Duodenal mucosa (tissue), 2 donors: ENCODE data around the gene LRRK2.

ENCODE experiments used
- H3K27ac ChIP-seq: one replicate; pipeline ENCODE4 v1.7.0; 2013; ENCODE audit warnings: low read depth, low read length
- H3K27me3 ChIP-seq, 2 donors: one replicate each; pipeline ENCODE4 v1.7.0; 2013; ENCODE audit warnings: low read length in 2 of 2, control low read depth in 1 of 2; ENCODE audit not compliant: insufficient read depth in 2 of 2, control insufficient read depth in 1 of 2
- H3K36me3 ChIP-seq, 2 donors: one replicate each; pipeline ENCODE4 v1.7.0; 2013; ENCODE audit warnings: low read length in 2 of 2, control low read depth in 1 of 2; ENCODE audit not compliant: insufficient read depth in 2 of 2, control insufficient read depth in 1 of 2
- H3K4me1 ChIP-seq, 2 donors: one replicate each; pipeline ENCODE4 v1.7.0; 2013; ENCODE audit warnings: low read length in 2 of 2, control low read depth in 1 of 2; ENCODE audit not compliant: insufficient read depth in 2 of 2, control insufficient read depth in 1 of 2
- H3K4me3 ChIP-seq, 2 donors: one replicate each; pipeline ENCODE4 v1.7.0; 2013; ENCODE audit warnings: low read length in 2 of 2, low read depth in 1 of 2
- H3K9ac ChIP-seq, 2 donors: one replicate each; pipeline ENCODE4 v1.7.0; 2013; ENCODE audit warnings: low read length in 2 of 2, low read depth in 1 of 2
- H3K9me3 ChIP-seq, 2 donors: one replicate each; pipeline ENCODE4 v1.7.0; 2013; ENCODE audit warnings: low read length in 2 of 2, control low read depth in 1 of 2; ENCODE audit not compliant: control insufficient read depth in 1 of 2

The LRRK2 gene

DNA sequence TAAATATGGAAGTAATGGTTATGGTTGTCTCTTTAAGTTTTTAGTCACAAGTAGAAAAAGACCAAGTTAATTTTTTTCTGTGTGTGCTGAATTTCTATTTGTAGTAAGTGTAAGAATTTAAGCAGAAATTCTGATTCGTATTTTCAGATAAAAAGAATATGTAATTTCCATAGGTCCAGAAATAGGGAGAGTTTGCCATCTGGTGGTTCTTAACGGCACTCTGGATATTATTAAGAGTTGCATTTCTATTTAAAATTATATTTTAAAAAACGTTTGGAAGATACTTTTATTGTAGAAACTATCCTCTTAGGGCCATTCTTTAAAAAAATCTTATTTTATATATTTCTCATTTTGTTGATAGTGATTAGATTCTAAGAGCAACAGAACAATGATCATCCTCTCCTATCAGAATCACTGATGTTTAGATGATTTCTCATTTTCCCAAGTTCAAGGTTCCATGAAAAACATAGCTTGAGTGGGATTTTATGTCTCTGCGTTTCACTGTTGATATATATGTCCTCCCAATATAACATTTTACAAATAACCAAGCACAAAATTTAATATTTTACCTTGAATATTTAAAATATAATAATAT lies 88.3 kb downstream of the LRRK2 start:
- no peaks in the 10 kb centered on the region for H3K4me1 ChIP-seq
- no peaks in the 10 kb centered on the region for H3K27me3 ChIP-seq
- H3K27ac ChIP-seq: no peak overlapping the region
- H3K36me3 ChIP-seq: no peaks in the 10 kb centered on the region
- H3K4me3 ChIP-seq: no peak overlapping the region
- H3K9me3 ChIP-seq: no peaks in the 10 kb centered on the region
- H3K9ac ChIP-seq: no peak overlapping the region

DNA sequence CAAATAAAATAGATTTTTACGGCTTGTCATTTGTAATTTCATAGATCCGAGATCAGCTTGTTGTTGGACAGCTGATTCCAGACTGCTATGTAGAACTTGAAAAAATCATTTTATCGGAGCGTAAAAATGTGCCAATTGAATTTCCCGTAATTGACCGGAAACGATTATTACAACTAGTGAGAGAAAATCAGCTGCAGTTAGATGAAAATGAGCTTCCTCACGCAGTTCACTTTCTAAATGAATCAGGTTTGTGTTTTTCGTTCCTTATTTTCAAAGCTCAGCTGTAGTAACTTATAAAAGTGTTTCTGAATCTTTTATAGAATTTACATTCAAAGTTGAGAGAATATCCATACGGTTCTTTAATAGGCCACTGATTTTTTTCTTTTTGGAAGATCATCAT lies 89.1 kb downstream of the LRRK2 start:
- no peak overlapping the region for H3K27ac ChIP-seq
- no peaks in the 10 kb centered on the region for H3K9me3 ChIP-seq
- no peak overlapping the region for H3K4me3 ChIP-seq
- H3K4me1 ChIP-seq: no peaks in the 10 kb centered on the region
- no peaks in the 10 kb centered on the region for H3K36me3 ChIP-seq
- no peak overlapping the region for H3K9ac ChIP-seq
- H3K27me3 ChIP-seq: no peaks in the 10 kb centered on the region

DNA sequence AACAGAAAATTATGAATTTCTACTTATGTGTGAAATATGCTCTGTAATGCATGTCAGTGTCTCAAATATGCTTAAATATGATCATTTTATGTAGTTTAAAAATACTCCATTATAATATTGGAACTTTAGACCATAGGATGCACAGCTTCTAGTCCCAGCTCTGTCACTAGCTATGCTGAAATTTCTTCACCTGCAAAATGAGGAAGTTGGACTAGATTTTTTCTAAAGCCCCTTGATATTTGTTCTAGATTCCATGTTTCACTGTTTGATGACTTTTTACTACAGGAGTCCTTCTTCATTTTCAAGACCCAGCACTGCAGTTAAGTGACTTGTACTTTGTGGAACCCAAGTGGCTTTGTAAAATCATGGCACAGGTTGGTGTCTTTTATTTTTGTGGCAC lies 90.1 kb downstream of the LRRK2 start:
- Histone ChIP-seq H3K9me3 (no peaks in the 10 kb centered on the region), H3K36me3 (no peaks in the 10 kb centered on the region), H3K27me3 (no peaks in the 10 kb centered on the region), H3K4me1 (no peaks in the 10 kb centered on the region), H3K27ac (no peak overlapping the region), H3K9ac (no peak overlapping the region), H3K4me3 (no peak overlapping the region)

DNA sequence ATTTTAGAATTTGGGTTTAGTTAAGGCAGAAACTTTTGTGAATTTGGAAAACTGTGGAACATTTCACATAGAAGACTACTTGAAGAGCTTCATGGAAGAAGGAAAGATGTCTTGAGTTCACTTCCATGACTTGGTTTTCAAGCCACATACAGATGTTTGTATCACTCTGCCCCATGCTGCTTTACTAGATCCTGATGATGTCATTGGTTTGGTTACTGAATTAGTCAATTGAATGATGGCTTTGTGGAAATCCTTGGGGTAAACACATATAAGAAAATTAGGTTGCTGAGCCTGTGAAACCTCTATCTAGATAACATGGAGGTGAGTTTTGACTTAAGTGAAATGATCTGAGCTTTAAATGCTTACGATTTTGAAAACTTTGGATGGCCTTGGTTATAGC lies 90.6 kb downstream of the LRRK2 start:
- no peak overlapping the region for H3K9ac ChIP-seq
- no peak overlapping the region for H3K4me3 ChIP-seq
- H3K27me3 ChIP-seq: no peaks in the 10 kb centered on the region
- H3K4me1 ChIP-seq: no peaks in the 10 kb centered on the region
- H3K27ac ChIP-seq: no peak overlapping the region
- no peaks in the 10 kb centered on the region for H3K9me3 ChIP-seq
- H3K36me3 ChIP-seq: no peaks in the 10 kb centered on the region

DNA sequence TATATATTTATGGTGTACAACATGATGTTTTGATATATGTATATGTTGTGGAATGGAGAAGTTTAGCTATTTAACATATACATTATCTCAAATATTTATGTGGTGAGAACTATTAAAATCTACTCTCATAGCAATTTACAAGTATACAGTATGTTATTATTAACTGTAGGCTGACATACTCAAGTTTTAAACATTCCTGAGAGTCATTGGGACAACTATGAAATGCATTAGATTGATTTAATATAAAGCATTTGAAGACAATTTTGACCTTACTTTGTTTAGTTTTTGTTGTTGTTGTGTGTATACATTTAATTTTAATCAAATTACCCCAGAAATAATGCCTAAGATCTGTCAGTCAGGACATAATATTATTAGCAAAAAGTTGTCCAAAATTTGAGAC lies 99.5 kb downstream of the LRRK2 start:
- H3K27ac ChIP-seq: no peak overlapping the region
- H3K9ac ChIP-seq: no peak overlapping the region
- no peaks in the 10 kb centered on the region for H3K9me3 ChIP-seq
- H3K36me3 ChIP-seq: no peaks in the 10 kb centered on the region
- no peaks in the 10 kb centered on the region for H3K27me3 ChIP-seq
- no peaks in the 10 kb centered on the region for H3K4me1 ChIP-seq
- H3K4me3 ChIP-seq: no peak overlapping the region

DNA sequence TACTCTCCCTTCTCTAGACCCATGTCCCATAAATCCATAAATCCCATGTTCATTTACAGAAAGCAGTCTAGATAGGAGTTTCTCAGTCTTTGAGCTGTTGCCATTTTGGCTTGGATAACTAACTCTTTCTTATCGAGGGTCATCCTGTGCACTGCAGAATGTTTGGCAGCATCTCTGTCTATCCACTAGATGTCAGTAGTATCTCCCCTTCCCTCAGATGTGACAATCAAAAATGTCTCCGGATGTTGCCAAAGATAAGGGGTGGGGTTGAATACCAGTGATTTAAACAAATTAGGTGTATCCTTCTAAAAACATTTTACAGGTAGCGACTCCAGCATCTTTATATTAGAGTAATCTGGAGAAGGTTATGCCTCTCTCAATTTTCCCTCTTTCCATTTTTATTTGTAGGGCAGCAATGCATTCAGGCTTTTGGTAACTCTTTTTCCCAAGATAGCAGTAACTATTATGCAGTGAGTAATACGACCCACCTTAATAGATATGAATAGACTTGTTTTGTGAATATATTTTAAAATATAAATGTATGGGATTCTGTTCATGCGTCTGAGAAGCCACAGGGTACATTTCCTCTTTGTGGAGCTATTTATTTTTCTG lies 100.7 kb downstream of the LRRK2 start:
- Histone ChIP-seq H3K9ac (no peak overlapping the region), H3K27ac (no peak overlapping the region), H3K36me3 (no peaks in the 10 kb centered on the region)

DNA sequence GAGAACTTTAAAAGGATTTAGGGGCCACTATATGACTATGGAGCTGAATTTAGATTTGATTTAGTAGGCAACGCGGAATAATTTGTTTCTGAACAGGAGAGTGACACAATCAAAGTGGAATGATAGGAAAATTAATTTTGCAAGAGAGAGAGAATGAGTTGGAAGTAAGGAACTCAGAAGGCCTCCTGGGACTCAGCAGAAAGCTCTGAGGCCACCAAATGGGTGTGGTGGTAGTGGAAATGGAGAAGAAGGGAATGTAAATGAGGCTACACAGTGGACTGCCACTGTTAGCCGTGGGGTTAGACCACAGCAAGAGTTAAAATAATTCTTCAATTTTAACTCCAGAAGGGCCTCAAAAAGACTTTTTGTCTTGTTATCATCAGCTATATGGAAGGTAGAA lies 102.7 kb downstream of the LRRK2 start:
- Histone ChIP-seq H3K4me1 (no peaks in the 10 kb centered on the region), H3K9me3 (peaks cover 0 to 10% of the 10 kb centered on the region in 2 donors), H3K4me3 (no peak overlapping the region), H3K9ac (no peak overlapping the region), H3K27me3 (no peaks in the 10 kb centered on the region), H3K27ac (no peak overlapping the region), H3K36me3 (no peaks in the 10 kb centered on the region)

More for the DNA sequence above, 100.7 kb downstream of the LRRK2 start:
- H3K27me3 ChIP-seq: no peaks in the 10 kb centered on the region
- peaks cover 0 to 7% of the 10 kb centered on the region in 2 donors for H3K9me3 ChIP-seq
- no peak overlapping the region for H3K4me3 ChIP-seq
- H3K4me1 ChIP-seq: no peaks in the 10 kb centered on the region

DNA sequence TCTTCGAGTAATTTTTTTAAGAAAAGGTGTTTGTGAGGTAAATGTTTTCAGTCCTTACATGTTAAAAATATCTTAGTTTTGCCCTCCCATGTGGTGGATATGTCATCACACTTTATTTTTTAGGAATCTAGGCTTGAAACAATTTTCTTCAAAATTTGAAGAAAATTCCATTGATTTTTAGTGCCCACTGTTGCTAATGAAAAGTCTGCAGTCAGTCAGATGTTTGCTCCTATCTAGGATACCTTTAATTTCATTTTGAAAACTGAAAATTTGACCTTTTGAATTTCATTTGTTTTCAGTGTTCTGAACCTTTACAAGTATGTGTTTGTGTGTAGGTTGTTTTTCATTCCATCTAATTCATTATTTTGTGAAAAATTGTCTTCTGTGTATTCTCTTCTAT lies 105.4 kb downstream of the LRRK2 start:
- no peaks in the 10 kb centered on the region for H3K27me3 ChIP-seq
- H3K4me3 ChIP-seq: no peak overlapping the region
- no peaks in the 10 kb centered on the region for H3K4me1 ChIP-seq
- H3K36me3 ChIP-seq: no peaks in the 10 kb centered on the region
- no peak overlapping the region for H3K9ac ChIP-seq
- H3K9me3 ChIP-seq: peaks cover 0 to 10% of the 10 kb centered on the region in 2 donors
- no peak overlapping the region for H3K27ac ChIP-seq

DNA sequence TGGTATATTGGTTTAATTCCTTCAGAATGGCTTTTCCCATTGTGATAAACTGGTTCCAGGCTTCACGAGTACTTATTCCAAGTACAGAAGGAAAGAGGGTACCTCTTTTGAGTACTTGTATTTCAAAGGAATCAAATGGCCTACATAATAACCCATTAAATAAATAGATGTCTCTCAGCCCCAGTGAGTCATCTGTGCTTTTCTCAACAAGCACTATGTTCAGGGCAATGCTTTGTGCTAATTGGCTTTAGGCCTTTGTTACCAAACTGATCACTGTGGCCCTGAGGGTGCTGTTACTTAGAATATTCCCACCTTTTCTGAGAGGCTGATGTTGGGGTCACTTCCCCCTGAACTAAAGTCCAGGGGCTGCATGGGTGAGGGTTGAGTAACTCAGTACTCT lies 107.1 kb downstream of the LRRK2 start:
- no peaks in the 10 kb centered on the region for H3K27me3 ChIP-seq
- no peaks in the 10 kb centered on the region for H3K4me1 ChIP-seq
- H3K27ac ChIP-seq: no peak overlapping the region
- H3K36me3 ChIP-seq: no peaks in the 10 kb centered on the region
- H3K9ac ChIP-seq: no peak overlapping the region
- H3K4me3 ChIP-seq: no peak overlapping the region
- H3K9me3 ChIP-seq: peaks cover 0 to 10% of the 10 kb centered on the region in 2 donors

DNA sequence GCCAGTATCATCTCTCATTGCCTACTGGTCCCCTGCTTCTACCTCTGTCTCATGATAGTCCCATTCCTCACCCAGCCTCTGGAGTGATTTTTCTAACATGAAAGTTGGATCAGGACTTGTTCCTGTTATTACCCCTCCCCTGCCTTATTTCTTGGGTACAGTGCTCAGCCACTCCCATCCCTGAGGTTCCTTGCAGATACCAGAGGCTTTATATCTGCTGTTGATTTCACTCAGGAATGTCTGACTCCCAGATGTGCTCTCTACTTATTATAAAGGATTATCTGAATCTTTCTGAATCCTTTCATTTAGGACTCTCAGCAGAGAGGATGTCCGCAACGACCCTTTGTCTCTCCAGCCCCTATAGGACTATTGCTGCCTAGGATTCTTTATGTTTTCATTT lies 111.2 kb downstream of the LRRK2 start:
- Histone ChIP-seq H3K4me3 (no peak overlapping the region), H3K9ac (no peak overlapping the region), H3K27ac (no peak overlapping the region), H3K9me3 (no peaks in the 10 kb centered on the region), H3K36me3 (no peaks in the 10 kb centered on the region), H3K27me3 (no peaks in the 10 kb centered on the region), H3K4me1 (no peaks in the 10 kb centered on the region)
